Measurements from ENCODE around the gene HOXA7. TPM values are rescaled to one million over a fixed set of nuclear protein-coding genes. Genes with fewer than 3 reads are reported as not detected.

HOXA7 gene
- total and polyA plus RNA-seq, 12 donors = 7.9 to 39.1 (median 22.7) TPM

GRCh38 chr7:27134392-27134791, 22.1 kb downstream of the HOXA7 start:
- Histone ChIP-seq H3K27ac (peak overlapping the region in 2 of 5 donors; percentile 42 to 73), H3K4me3 (no peak overlapping the region), H3K27me3 (no peaks in the 10 kb centered on the region), H3K4me1 (replicated peaks in 1 of 2) (peaks cover 11 to 41% of the 10 kb centered on the region in 2 donors), H3K36me3 (replicated peaks in 1 of 2) (no peaks in the 10 kb centered on the region), H3K9me3 (replicated peaks in 1 of 3) (no peaks in the 10 kb centered on the region)
- 48 to 63% (median 56%) methylated on average over 2 of the region's 2 CpGs for WGBS, 4 donors
- intact Hi-C loops (cut with DNase I) = no loop called here
- TF ChIP-seq POLR2A (IDR thresholded peaks at IDR 0.05) = no peak
- TF ChIP-seq CTCF (IDR thresholded peaks at IDR 0.05) = no peak
- DNase-seq = peak in 2 of 7 donors; percentile 23 to 57

- Histone ChIP-seq H3K4me3 (no peak overlapping the region), H3K4me1 (replicated peaks in 1 of 2) (peaks cover 13 to 44% of the 10 kb centered on the region in 2 donors), H3K9me3 (replicated peaks in 1 of 3) (no peaks in the 10 kb centered on the region), H3K27me3 (no peaks in the 10 kb centered on the region), H3K36me3 (replicated peaks in 1 of 2) (no peaks in the 10 kb centered on the region), H3K27ac (peak overlapping the region in 2 of 5 donors; percentile 42 to 73)
- intact Hi-C loops (cut with DNase I) = no loop called here
- 69 to 75% (median 73%) methylated on average over 18 of the region's 18 CpGs for WGBS, 4 donors
- DNase-seq = peak in 3 of 7 donors; percentile 14 to 52 (median 18)
- no peak for TF ChIP-seq CTCF (IDR thresholded peaks at IDR 0.05)
- no peak for TF ChIP-seq POLR2A (IDR thresholded peaks at IDR 0.05)
These were observed 22.9 kb downstream of the HOXA7 start for GRCh38 chr7:27133409-27134231.

- Histone ChIP-seq H3K27ac (no peak overlapping the region), H3K27me3 (no peaks in the 10 kb centered on the region), H3K9me3 (replicated peaks in 1 of 3) (no peaks in the 10 kb centered on the region), H3K4me3 (no peak overlapping the region), H3K4me1 (replicated peaks in 1 of 2) (peaks cover 13 to 51% of the 10 kb centered on the region in 2 donors), H3K36me3 (replicated peaks in 1 of 2) (no peaks in the 10 kb centered on the region)
- TF ChIP-seq CTCF (IDR thresholded peaks at IDR 0.05) (no peak), POLR2A (IDR thresholded peaks at IDR 0.05) (no peak)
- intact Hi-C loops (cut with DNase I) = no loop called here
- 68 to 72% (median 70%) methylated on average over 6 of the region's 6 CpGs for WGBS, 4 donors
- DNase-seq = no peak
These were observed 23.5 kb downstream of the HOXA7 start for GRCh38 chr7:27132978-27133377.

GRCh38 chr7:27132214-27132613, 24.3 kb downstream of the HOXA7 start:
- no peaks in the 10 kb centered on the region for H3K27me3 ChIP-seq
- no peaks in the 10 kb centered on the region for H3K36me3 ChIP-seq (replicated peaks in 1 of 2)
- peaks cover 13 to 54% of the 10 kb centered on the region in 2 donors for H3K4me1 ChIP-seq (replicated peaks in 1 of 2)
- intact Hi-C loops (cut with DNase I) = no loop called here
- TF ChIP-seq POLR2A (IDR thresholded peaks at IDR 0.05) = no peak
- no peak for TF ChIP-seq CTCF (IDR thresholded peaks at IDR 0.05)
- H3K27ac ChIP-seq = no peak overlapping the region
- WGBS, 4 donors = 80 to 85% (median 83%) methylated on average over 2 of the region's 2 CpGs
- no peak for DNase-seq
- H3K4me3 ChIP-seq = no peak overlapping the region
- no peaks in the 10 kb centered on the region for H3K9me3 ChIP-seq (replicated peaks in 1 of 3)
